Astrocyte of the spinal cord (primary cell): Measurements from ENCODE around the gene INSC.

Experiments used
- DNase-seq: peaks from one replicate; pipeline ENCODE4 v3.0.0; 2011; ENCODE audit warnings: low read depth, low spot score
- H3K4me3 ChIP-seq: 2 replicates; pipeline ENCODE4 v1.5.1; 2011; ENCODE audit warnings: low read depth, mild to moderate bottlenecking, low read length, moderate library complexity
- CTCF ChIP-seq: IDR thresholded peaks from 2 replicates; pipeline ENCODE4 v1.5.1; 2012; ENCODE audit warnings: low read depth, mild to moderate bottlenecking, low read length, inconsistent platforms
- in situ Hi-C: cut with HindIII; loops from 2 replicates; pipeline ENCODE4 v1.10.0; 2017; ENCODE audit warnings: low sequenced_read_pairs

The INSC gene

GRCh38 chr11:15233371-15234165 is 118.8 kb downstream of the INSC start:
- no peak for DNase-seq
- H3K4me3 ChIP-seq: no peak overlapping the region
- in situ Hi-C loops: no loop called here
- no peak for TF ChIP-seq CTCF

DNA sequence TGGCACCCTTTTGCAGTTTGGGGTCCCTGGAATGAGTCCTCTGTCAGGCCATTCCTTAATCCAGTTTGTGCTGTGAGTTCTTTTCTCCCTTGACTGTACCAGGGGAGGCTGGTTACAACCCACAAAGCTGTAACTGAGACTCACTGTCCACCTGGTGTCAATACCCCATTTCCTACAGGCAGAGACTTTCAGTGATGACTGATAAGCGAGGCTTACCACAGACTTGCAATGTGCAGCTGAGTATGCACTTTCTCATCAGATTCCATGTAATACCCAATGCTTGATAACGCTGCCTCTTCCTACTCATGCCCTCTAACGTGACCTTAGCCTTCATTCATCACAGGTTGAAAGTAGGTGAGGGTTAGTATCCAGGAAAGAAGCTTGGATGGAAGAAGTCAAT is 120.1 kb downstream of the INSC start:
- in situ Hi-C loops: no loop called here
- no peak for TF ChIP-seq CTCF
- no peak for DNase-seq

GRCh38 chr11:15236559-15236958 is 121.8 kb downstream of the INSC start:
- H3K4me3 ChIP-seq: no peak overlapping the region
- no peak for DNase-seq
- TF ChIP-seq CTCF: no peak
- in situ Hi-C loops: no loop called here

More for the DNA sequence above, 120.1 kb downstream of the INSC start:
- no peak overlapping the region for H3K4me3 ChIP-seq

DNA sequence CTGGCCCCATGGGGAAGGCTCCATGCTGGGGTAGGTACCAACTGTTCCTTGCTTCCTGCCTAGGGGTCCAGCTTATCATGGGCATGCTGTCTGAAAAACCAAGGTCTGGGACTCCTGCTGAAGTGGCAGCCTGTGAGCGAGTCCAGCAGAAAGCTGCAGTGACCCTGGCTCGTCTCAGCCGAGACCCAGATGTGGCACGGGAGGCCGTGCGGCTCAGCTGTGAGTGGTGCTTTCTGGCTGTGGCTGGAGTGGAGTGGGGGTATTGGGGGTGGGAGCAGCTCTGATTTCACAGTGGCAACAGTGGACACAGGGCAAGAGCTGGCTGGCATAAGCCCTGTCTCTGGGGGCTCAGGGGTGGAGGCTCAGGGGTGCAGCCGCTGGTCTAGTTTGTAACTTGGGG is 124.1 kb downstream of the INSC start:
- in situ Hi-C loops: no loop called here
- H3K4me3 ChIP-seq: no peak overlapping the region
- no peak for TF ChIP-seq CTCF
- DNase-seq: no peak

DNA sequence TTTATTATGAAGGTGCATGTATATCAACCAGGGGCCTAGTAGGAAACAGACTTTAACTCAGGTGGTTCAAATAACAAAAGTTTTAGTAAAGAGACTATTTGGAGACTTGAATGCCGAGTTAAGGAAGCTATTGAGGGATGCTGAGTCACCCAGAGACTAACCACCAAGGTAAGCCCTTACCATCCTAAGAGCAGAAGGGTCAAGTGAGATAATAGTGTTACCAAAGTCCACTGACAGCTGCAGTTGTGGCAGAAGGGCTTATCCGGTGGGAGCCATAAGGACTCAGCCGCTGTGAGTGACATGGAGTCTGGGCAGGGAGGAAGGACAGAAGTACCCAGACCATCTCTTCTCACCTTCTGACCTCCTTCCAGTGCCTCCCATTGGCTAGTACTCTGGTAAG is 134.0 kb downstream of the INSC start:
- in situ Hi-C loops: no loop called here
- TF ChIP-seq CTCF: no peak
- DNase-seq: no peak
- no peak overlapping the region for H3K4me3 ChIP-seq

DNA sequence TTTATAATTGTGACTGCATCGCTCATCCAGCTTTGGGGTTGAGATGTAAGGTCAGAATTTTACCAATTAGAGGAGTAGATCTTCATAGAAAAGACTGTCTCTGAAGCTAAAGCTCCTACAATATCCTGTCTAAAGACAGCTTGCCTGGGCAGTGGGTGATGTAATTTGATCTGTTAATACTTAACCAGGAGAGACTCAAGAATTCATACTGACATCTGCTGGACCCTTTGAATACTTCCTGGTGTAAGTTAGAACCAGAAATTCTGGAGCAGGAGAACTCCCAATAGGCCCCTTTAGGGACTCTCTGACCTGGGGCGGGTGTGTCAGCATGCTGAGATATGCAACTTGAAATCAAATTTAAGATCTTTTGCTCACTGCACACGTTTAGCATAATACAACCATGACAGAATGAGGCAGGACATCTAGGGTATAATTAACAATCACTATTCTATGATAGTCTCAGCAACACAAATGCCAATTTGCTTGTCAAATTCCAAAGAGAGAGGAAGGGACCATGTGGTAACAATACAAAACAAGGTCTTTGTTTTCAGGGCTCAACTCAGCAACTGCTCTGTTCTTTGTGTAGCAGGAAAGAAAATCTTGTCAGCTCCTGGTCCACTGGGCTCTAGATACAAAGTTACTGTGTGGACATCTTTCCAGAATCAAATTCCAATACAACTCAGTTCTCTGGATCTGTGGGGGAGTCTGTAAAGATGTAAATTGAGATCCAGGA is 143.9 kb downstream of the INSC start:
- peak; percentile 32 for TF ChIP-seq CTCF
- no peak overlapping the region for H3K4me3 ChIP-seq
- in situ Hi-C loops: no loop called here
- peak; percentile 54 for DNase-seq
